Epithelial cell of prostate (primary cell): ENCODE measurements around the gene SOX2.

ENCODE experiments used
- DNase-seq: peaks from one replicate; pipeline ENCODE4 v3.0.0-alpha.2; 2011; ENCODE audit warnings: low read depth, low spot score
- H3K27ac ChIP-seq: fragments of 450-650 bp; 2 replicates; pipeline ENCODE4 v1.5.1; 2017; ENCODE audit warnings: mild to moderate bottlenecking

SOX2 gene

DNA sequence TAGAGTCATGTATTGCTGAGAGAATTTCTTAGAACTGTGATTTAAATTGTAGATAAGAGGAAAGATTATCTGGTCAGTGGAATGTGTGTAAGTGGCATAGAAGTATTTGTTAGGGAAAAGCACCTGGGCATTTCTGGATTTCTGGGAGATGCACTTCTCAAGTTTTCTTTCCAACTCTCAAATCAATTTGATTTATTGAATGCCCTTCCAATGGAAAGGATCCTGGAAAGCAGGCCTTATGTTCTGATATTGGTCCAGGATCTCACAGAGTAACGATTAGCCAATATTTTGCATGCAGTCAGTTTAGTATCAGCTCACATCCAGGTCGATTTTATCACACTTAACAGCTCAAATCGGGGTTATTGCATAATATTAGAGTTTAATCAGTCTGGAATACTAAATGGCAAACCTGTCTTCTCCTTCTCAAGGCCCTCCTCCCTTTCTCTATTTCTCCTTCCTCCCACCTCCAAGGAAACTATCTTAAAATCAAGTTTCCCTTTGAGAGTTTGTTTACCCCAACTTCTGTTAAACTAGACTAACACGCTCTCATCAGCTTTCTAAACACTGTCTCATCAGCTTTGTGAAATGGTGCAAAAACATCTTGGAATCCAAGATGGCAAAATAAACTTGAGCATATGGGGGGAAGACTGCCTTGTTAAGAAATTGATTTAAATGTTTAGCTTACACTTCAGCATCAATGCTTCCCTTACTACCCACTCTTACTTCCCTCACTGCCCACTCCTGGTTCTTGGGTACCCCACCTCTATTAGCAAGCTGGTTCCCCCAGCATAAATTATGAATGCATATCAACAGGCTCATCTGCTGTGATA is 9.5 kb downstream of the SOX2 start:
- no peak overlapping the region for H3K27ac ChIP-seq
- DNase-seq = no peak

DNA sequence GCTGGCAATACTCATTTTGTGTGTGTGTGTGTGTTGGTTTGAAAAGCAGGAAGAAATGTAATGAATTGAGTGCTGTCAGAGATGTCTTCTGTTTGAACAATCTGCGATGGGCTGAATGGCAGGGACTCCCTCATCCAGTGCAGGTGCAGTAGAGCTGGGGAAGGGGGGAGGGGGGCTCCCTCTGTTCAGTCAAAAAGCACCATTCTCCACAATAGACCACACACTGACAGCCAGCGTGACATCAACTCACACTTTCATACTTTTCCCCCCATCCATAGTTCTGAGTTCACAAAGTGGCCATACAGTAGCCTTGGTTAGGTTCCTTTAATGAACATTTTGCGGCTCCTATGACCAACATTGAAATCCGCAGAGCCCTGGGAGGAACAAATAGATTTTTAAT is 10.4 kb downstream of the SOX2 start:
- H3K27ac ChIP-seq = no peak overlapping the region
- DNase-seq = no peak

DNA sequence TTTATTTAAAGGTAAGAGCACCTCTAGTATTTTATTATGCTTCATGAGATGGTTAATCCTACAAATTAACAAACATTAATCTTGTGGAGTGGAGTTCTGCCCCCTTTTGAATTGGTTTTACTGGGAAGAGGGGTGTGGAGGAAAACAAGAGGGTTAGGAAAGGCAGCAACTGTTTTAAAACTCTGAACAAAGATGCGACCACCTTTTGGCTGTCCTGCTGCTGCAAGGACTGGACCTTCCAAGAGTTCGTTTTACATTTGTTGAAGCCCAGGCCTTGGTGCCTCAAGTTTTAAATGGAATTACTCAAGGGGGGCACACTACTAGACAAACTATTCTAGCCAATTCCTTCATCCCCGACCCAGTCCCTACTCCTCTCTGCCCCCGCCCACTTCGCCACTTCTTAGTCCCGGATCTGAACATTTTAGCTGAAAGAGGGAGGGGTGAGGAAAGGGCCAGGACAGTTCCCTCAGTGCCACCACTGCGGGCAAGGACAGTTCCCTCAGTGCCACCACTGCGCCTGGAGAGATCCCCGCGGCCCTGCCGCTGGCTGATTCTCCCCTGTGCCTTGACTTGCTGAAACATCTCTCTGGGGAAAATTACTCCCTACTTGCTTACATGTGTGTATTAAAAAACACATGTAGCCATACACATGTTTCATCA is 11.2 kb downstream of the SOX2 start:
- no peak for DNase-seq
- H3K27ac ChIP-seq = no peak overlapping the region

DNA sequence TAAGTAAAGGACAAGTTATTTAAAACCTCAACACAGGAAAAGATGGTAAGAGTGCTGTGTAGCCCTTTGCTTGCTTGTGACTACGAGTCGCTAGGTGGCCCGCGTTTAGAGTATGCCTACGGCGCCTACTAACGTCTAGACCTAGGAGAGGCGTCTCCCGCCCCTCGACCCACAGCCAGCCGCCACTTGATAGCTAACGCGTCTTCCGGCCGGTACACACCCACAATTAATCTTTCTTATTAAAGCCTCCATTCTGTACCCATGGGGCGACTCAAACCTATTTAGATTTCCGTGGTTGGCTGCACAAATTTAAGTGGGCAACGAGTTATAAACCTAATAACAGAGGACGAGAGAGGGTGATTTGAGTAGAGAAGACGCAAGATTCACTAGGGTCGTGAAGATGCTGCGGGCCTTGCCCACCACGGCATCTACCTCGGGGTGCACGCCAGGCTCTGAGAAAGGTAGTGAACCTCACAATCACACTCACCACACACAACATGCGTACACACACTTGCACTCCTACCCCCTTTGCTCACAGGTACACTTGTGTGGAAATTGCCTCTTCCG is 12.0 kb downstream of the SOX2 start:
- H3K27ac ChIP-seq = no peak overlapping the region
- no peak for DNase-seq

DNA sequence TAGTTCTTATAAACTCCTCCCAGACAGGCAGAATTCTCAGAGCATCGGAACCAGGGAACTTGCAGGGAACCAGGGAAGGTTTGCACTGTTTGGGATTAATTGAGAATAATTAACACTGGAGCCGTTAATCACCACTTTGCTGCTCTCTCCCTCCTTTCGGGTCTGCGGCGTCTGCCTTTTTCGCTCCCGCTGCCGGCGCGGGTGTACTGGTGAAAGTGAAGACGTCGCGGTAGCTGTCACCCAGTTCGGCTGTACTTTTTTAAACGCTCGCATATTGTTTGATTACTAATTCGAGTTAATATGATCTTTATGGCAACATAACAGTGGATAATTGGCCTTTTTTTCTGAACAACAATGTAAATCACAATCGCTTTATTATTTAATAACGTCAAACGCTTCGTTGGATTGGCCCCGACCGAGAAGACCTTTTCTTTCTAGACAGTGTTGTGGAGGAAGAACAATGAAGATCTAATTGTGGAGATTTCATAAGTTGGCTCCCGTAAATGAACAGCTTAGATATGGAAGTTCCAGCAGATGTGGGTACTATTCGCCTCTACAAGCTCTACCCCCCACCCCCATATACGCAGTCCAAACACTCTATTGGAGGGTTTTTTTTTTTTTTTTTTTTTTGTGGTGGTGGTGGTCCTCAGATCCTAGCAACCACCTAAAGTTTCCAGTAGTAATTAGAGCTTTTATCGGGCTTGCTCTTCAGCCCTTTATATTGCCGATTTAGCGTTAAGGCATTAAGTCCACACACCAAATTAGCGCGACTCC is 12.7 kb downstream of the SOX2 start:
- H3K27ac ChIP-seq = no peak overlapping the region
- no peak for DNase-seq

DNA sequence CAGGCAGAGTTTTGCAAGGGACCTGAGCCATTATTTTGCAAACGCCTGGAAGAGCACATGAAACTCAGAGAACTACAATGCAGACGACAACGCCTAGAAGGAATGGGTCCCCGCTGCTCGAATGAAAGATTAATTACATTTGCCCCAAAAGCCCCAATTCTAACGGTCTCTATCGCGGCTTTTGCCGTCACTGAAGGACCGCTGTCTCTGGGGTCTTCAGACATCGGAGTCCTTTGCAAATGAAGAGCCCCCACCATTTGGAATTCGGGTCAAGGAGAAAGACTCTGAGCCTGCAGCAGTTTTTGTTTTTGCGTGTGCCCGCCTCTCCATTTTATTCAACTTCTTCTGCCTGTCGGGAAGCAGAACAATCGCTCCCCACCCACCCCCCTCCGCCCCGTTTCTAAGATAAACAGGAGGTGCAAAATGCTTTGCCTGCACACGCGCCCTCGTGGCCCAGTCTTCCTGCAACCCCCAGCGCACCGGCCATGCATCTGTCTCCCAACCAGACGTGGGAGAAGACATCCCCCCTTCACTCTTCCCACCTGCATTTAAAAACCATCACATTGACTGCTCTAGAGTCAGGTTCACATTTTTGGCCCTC is 13.5 kb downstream of the SOX2 start:
- no peak for DNase-seq
- no peak overlapping the region for H3K27ac ChIP-seq

DNA sequence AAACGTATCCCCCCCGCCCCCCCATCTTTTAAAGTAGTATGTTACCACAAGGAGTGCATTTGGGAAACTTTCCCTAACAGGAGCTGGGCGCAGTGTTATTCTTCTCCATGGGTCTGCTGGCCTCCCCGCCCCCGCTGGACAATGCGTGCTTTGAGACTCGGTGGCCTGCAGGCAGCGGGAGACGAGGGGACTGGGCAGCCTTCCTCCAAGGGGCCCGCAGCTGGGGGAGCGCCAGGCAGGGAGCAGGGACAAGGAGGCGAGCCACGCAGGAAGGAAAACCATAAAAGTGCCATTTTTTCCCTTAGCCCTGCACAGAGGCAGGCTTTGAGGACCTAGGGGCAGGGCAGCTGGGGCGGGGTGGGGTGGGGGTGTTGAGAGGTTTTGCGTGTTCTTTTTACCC is 14.1 kb downstream of the SOX2 start:
- no peak overlapping the region for H3K27ac ChIP-seq
- DNase-seq = no peak

DNA sequence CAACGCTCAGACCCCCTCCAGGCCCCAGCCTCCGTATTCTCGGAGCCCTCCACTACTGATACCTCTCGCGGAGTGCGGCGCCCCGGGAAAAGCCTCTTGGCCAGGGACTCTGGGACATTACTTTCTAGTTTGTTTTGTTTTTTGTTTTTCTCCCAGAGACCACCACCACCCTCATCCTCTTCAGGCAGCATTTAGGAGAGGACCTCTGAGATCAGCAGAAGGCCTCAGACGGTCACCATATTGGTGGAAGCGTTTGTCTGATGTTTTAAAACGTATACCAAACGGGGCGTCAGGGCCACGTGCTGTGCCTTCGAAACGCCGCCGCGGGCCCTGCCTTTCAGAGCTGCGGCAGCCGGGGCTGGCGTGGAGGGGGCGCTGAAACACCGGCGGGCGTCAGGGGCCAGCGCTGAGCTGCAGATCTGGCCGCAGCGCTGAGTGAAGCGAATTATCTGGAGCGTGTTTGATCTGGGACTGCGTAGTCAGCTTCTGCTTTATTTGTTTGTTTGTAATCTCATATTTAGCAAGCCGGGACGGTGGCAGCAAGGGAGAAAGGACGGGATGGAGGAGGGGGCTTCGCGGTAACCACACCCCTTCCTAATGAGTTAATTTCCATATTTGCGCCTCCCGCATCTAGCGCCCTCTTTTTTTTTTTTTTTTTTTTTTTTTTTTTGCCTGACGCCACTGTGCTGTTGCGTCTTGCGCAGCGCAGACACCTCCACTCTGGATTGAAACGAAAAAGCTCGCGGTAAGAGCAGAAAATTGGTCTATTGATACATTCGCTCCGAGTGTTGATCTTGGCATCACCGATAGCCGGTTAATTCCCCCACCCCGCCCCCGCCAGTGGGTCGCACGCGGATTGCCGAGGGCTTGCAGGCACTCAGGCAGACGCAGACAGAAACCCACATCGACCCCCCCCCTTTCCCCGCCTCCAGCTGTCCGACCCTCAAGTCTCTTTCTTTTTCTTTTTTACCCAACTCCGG is 14.9 kb downstream of the SOX2 start:
- no peak overlapping the region for H3K27ac ChIP-seq
- DNase-seq = no peak

DNA sequence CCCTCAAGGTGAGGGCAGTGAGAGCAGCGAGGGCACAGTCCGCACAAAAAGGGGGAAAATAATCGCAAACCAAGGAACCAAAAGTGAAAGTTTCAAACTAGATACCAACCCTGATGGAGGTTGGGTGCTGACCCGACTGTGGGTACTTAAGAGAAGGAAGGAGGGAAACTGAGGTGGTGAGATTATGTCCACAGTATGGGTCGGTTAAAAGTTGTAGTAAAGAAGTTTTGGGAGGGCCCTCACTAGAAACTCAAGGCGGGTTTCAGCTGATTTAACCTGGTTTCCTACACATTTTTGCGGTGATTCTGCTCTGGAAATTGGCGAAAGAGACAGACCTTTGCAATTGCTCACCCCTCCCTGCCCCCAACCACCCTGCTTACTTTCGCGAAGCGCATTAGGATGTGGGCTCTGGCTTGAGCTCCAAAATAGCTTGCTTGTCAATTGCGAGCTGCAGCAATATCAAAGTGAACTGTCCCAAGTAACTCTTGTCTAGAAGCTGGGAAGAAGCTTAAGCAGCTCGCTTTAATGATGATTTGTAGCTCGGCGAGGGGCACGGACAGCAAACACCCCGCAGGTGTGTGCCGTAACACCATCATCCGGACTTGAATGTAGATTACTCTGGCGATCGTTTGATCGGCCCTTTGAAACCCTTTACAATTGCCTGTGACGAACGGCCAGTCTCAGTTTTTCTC is 15.8 kb downstream of the SOX2 start:
- no peak overlapping the region for H3K27ac ChIP-seq
- no peak for DNase-seq

DNA sequence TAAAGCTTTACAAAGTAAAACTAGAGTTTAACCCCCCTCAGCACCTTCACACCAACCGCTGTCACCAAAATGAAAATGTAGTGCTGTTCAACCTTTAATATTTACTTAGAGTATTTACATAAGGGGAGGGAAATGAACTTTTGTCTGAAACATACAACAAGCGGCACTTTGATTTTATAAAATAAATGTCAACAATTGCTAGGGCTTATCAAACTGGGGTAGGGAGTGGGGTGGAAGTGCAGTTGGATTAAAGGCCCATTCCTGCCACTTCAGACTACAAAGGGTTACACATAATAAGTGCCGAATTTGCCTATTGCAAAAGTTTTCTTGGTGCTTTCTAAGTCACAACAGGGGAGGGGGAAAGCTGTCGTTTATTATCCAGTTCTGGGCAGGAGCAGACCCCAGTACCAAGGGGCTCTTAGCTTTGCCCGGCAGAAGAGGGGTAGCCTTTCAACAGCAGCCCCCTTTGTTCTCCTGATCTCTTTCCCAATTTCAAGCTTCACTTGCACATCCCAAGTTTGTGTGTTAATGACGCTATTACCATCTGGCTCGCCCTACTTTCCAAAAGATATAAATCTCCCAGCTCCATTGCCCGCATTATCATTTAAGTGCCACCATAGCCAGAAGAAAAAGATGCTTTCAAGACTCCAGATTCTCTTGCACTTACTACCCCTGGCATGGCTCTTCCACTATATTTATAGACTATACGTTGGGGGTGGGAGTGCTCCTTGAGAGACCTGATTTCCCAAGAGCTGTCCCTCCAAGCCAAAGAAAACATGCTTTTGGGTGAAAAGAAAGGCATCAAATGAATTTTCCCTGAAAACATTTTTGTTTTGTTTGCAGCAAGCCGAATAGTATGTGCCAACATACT is 17.0 kb downstream of the SOX2 start:
- no peak for DNase-seq
- no peak overlapping the region for H3K27ac ChIP-seq

DNA sequence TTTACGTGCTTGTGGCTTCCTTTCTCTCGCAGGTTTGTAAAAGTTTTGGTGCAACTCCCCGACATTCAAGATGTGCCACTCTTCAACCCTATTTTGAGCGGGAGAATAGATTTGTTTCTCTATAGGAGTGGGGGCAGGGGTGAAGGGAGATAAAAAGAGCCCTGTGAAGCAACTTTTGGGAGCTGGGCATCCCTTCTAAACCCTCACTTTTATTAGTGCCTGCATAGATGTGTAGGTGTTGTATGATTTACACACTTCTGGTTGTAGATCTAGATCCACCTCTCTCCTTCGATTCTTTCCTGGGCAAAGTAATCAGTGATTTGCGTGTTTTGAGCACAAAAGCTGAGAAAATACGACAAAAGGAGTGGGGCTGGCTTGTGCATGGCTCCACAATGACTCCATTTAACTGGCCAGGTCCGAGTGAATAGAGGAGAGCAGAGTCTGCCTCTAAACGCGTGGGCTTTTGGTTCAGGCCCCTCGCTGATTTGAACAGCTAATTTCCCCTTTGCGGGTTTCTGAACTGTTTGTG is 17.7 kb downstream of the SOX2 start:
- no peak for DNase-seq
- no peak overlapping the region for H3K27ac ChIP-seq

DNA sequence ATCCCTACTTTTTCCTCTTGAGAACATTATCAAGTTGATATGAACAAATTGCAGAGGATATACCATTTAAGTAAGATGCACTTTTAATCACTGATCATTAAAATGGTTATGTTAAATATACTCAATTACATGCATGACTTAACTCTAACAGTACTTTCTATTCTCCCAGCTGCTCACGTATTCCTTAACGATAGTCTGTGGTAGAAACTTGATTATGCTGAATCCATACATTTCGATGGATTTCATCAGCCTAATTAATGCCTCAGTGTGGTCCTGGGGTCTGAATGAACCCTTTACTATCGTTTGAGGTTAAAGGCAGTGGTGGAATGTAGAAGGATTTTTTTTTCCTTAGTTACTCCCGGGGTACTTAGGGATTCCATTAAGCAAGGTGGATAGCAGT is 18.6 kb downstream of the SOX2 start:
- no peak for DNase-seq
- no peak overlapping the region for H3K27ac ChIP-seq

DNA sequence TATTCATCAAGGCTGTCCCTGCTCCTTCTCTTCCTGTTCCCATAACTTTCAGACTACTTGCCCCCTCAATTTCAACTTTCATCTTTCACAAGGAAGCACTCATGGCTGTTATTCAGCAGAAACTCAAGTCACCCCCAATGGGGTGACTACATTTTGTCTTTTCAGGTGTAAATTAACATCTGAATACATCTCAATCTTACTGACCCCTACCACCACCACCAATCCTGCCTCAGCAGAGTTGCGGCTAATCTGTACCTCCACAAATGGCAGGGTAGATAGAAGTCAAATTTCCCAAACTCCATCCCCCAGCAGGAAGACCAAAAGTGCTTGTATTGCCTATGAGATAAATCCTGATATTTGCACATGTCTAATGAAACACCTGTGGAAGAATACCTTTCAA is 19.2 kb downstream of the SOX2 start:
- no peak overlapping the region for H3K27ac ChIP-seq
- no peak for DNase-seq

DNA sequence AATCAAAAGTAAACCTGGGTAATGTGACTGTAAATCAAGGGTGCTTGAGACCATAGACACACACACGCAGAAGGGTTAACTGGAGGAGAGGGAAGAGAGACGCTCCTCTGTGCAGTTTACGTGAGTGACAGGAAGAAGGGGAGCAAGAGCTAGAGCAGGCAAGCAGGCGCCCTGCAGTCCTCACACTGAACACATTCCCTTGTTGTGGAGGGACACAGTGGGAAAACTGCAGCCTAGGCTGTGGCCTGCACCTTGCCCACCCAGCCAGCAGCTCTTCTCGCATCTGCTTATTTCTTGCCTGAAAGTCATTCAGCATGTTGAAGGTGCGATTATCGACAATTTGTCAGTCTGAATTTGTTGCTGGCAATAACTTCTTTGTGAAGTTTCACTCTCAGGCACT is 24.2 kb downstream of the SOX2 start:
- no peak for DNase-seq

DNA sequence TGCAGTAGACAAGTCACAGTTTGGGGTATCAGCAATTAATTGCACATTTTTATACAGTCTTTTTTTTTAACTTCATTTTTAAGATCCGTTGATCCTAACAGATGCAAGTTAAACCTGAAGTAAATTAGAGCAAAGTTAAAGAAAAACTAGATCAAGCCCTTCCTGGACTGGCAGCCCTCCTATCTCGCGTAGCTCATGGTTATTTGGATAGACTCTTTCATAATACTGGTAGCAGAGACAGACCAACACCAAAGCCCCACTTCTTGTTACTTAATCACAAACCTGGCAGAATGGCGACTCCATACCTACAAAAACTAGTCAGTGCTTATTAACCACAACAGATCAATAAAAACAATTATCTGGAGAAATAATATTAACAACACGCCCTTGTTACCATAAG is 26.8 kb downstream of the SOX2 start:
- no peak for DNase-seq
- H3K27ac ChIP-seq = no peak overlapping the region

More for the DNA sequence above, 24.2 kb downstream of the SOX2 start:
- H3K27ac ChIP-seq = no peak overlapping the region

DNA sequence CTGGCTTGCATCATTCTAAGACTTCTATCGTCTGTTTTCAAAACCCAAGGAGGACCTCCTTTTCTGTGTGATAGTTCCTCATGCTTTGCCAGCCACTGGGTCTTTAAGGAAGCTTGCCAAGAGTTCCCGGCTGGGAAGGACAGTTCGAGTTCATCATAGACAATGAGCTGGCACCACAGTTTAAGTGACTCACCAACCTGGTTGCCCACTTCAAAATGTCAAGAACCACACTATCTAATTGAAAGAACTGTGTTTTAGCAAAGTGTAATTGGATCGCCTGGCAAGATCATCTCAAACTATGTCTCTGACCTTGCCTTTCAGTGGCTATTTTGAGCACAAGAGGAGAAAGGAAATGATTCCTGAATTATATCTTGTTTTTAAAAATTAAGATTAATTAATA is 27.9 kb downstream of the SOX2 start:
- DNase-seq = no peak
- no peak overlapping the region for H3K27ac ChIP-seq

DNA sequence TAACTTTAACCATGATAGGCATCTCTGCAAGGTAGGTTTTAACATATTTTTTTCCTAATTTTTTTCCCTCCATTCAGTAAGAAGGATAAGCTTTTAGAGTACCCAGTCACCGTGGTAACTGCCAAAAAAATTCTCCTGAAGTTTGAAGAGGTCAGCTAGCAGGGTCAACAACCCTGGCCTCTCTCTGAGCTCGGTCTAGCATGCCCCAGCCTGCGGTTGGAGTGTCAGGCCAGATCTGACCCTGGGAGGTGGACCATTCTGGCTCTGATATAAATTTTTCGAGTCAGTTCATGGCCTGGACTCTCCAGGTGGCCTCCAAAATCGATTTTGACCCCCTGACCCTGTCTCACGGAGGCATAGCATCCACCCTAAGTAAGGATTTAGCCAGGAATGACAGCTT is 29.7 kb downstream of the SOX2 start:
- no peak overlapping the region for H3K27ac ChIP-seq
- DNase-seq = no peak
